GM18858 (cell line): ENCODE results near the gene IQCM.

Experiments used
- ATAC-seq: cut with Tn5 transposase; IDR thresholded peaks from one replicate; pipeline ENCODE4 v1.9.1; 2021; ENCODE audit not compliant: unreplicated experiment

The IQCM gene

GRCh38 chr4:149711593-149712365 lies 103.9 kb downstream of the IQCM start:
- no peak for ATAC-seq

- no peak for ATAC-seq
These were observed 106.0 kb downstream of the IQCM start for GRCh38 chr4:149709640-149710039.

GRCh38 chr4:149708513-149709130 lies 107.0 kb downstream of the IQCM start:
- ATAC-seq = no peak

DNA sequence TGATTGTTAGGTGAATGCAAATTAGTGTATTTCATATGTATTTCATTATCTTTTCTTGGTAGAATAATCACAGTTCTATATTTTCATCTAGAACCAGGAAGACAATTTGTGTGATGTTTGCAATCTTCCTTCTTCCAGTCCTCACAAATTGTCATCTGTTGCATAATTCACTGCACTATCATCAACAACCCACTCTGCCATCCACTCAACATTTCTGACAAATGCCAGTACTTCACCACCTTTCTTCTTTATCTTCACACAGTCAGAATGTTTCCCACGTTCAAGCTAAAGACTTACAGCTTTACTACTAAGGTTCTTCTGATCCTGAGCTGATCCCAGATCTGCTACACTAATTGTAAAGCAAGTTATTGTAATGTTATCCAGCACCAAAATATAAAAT lies 107.8 kb downstream of the IQCM start:
- ATAC-seq = no peak

DNA sequence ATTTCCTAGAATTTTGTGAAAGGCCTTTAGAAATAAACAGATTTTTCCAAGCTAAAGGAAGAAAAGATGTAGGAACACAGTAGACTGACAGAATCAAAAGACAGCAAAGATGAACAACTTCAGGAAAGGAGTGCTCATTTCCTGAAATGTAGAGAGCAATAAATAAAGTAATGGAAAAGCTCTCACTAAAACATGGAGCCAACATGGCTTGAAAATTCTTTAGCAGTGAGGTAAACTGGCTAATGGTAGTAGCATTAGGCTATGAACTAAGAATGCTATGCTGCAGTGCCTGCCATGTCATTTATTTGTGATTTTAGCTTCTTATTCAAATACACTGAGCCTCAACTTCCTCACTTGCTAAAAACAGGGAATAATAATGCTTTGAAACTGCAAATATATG lies 108.7 kb downstream of the IQCM start:
- ATAC-seq = no peak

DNA sequence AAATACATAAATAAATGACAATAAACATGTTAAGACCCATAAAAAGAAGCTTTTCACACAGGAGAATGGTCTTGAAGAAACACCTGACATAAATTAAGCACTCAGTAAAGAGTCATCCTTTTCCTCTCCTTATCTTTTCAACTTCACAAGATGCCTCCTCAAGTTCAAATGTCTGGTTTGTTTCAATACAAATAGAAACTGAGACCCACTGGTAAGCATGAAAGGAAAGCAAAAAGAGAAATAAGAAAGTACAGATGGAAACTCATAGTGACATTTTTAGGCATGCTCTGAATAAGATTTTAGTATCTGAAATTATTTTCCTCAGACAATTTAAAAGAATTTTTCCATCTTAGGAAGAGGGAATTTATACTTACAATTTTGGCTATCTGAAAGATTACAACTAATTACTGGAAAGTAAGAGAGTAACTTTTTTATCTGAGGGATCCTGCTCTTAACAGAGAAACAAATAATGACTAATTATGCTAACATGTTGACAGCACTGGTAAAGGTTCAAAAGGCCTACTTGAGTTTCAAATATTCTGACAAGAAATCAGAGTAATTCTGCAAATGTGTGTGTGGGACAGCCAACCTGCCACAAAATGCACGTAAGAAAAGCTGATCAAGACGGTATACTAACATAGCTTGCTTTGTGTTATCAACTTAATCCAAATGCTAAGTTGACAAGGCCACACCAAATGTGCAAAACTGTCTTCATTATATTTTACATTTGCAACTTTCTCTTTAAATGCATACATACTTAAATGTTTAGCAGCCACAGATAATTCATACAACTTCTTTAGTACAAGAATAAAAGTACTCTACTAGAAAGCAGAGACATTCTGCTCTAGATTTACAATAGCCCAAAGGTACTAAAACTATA lies 113.0 kb downstream of the IQCM start:
- ATAC-seq = peak; percentile 49

- no peak for ATAC-seq
These were observed 114.0 kb downstream of the IQCM start for GRCh38 chr4:149701435-149702156.

- no peak for ATAC-seq
These were observed 115.4 kb downstream of the IQCM start for GRCh38 chr4:149700272-149700671.

GRCh38 chr4:149699642-149700041 lies 116.0 kb downstream of the IQCM start:
- no peak for ATAC-seq

- no peak for ATAC-seq
These were observed 124.9 kb downstream of the IQCM start for GRCh38 chr4:149690726-149691125.

DNA sequence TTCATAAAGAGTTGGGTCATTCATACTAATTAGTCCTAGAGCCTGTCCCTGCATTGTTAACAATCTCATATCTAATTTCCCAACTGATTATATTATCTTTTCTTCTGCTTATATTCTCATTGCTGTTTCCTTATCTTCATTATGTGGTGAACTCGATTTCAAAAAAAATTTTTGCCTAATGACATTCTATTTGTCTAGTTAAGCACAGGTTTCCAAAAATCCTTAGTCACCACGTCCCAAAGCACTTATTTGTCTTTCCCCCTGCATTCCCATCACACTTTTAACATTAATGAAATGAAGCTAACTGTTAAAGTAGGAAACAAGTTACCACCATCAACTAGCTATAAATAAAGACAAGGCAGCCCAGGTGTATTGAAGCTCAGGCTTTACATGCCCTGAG lies 131.1 kb downstream of the IQCM start:
- ATAC-seq = no peak

DNA sequence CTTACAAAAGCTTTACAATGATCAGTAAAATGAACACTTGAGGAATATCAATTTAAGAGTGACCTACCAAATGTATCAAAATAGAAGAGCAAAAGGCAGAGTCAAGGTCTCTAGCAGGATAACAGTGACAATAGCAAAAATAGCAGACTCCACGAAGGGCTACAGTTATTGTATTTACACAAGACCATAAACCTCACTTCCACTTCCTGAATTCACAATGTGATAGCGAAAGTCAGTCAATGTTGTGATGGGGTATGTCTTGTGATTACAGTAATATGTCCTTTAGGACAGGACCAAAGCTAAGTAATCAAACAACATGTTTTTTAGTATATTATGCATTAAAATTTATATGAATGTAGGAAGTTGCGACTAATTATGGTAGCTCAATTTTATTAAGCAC lies 139.6 kb downstream of the IQCM start:
- ATAC-seq = peak; percentile 97

- no peak for ATAC-seq
These were observed 169.9 kb downstream of the IQCM start for GRCh38 chr4:149645790-149646189.

- ATAC-seq = no peak
These were observed 177.6 kb downstream of the IQCM start for GRCh38 chr4:149638073-149638472.

- ATAC-seq = no peak
These were observed 181.3 kb downstream of the IQCM start for GRCh38 chr4:149634368-149634767.

DNA sequence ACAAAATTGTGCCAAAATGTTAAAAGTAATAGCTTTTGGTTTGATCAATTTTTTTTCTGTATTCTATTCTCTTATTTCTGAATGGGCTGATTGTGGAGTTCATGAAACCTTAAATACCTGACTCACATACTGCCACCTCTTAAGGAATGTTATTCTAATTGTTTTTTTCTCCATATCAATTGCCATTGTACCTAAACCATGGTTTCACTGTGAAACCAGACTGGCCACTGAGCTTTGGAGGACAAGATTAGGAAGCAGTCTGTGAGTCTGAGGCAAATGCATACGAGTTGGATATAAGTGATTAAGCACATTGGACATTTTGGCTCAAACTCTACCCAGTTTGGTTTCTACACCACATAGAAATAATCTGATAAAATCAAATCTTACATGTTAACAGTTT lies 184.0 kb downstream of the IQCM start:
- no peak for ATAC-seq

DNA sequence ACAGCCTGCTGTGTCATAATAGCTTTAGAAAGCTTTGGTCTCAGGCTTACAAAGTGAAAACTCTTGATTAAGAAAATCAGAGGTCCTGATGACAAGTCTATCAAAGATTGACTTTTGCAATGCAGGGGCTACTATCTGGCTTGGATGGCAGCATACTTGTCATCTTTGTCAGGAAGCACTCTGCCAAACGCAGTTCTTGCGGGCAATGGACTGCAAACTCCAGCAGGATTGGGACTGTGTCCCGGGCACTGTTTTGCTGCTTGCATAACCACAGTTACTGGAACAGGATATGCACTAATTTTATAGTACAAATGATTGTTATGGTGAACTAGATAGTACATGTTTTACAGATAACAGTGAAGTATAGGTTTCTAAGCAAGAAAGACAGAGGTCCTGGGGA lies 185.6 kb downstream of the IQCM start:
- no peak for ATAC-seq

- no peak for ATAC-seq
These were observed 209.9 kb downstream of the IQCM start for GRCh38 chr4:149605601-149606378.

- no peak for ATAC-seq
These were observed 210.8 kb downstream of the IQCM start for GRCh38 chr4:149604827-149605226.

DNA sequence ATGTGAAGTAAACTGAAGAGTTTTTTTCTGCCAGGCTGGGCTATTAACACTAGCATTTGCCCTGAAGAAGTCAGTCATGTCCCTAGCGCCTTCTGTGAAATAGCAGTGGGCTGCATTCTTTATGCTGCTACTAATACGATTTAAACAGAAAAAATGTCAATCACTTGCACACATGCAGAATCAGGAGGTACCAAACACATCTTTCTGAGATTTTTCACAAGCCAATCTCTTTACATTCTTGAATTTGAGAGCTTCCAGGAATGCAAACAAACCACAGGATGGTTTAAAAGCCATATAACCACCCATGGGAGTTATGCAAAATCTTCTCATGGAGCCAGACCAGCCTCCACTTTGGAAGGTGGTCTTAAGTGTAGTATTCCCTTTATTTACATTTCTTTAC lies 220.1 kb downstream of the IQCM start:
- no peak for ATAC-seq
